ENCODE data around the gene SAXO2. TPM values are rescaled to one million over a fixed set of nuclear protein-coding genes. Genes with fewer than 3 reads are reported as not detected.

The SAXO2 gene, protein sequence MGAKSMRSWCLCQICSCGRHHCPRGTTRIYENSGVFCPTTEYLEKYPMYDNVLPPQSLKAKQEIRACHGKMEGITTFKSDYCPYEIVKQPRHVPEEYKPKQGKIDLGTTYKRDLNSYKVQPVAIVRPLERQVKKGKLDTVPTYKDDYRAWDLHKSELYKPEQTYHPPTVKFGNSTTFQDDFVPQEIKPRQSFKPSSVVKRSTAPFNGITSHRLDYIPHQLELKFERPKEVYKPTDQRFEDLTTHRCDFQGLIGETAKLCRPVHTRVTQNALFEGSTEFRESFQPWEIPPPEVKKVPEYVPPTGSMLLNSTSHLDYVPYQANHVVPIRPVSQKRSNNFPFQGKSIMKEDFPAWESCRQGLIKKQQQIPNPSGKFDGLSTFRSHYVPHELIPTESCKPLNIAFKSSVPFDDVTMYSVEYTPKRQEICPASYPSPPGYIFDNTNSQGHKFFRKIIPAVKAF
- 0.38 and 1.1 TPM in 2 replicates for total RNA-seq

DNA sequence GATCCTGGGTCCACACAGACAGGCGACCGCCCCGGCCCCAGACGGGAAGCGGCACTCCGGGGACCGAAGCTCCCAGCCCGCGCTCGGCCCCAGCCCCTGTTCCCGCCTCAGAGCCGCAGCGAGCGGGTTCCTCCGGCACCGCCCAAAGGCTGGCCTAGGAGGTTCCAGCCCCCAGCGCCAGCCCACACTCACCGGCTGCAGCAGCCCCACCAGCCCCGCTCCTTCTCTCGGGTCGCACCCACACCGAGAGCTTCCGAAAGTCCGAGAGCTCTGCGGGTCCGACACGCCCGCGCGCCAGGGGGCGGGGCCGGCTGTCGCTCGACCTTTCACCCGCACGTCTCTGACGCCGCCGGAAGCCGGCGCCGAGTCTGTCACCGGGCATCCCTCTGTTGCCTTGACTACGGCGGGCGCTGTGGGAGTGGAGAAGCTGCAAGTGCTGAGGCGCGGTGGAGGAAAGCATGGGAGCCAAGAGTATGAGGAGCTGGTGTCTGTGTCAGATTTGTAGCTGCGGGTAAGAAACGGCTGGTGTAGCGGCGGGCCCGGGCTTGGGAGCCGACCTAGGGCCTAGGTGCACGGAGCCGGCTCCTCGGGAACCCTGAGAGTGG, at the start of gene SAXO2, which contains the start of gene EFL1:
Gene SAXO2 (plus strand): TSS at position 397 of the 605 bp plus-strand sequence. CDS start 62 bp downstream, at position 459.
Gene EFL1 (minus strand): TSS at position 313 of the 605 bp plus-strand sequence. CDS start 956 bp downstream, outside the sequence.

Other genes with a start within 250 kb of the SAXO2 start
- gene MEX3B, start 216.8 kb upstream of the SAXO2 start, total RNA-seq = 8.6 and 16.9 TPM in 2 replicates
- 30.3 and 38.6 TPM in 2 replicates for gene EFL1, start 84 bp upstream of the SAXO2 start, total RNA-seq
- gene GOLGA6L10, start 86.7 kb downstream of the SAXO2 start, total RNA-seq = under 0.01 and 0.19 TPM in 2 replicates
- gene GOLGA6L9, start 167.0 kb downstream of the SAXO2 start, total RNA-seq = 0.77 and 1.7 TPM in 2 replicates

Measured in regular cardiac myocyte (primary cell).